H1 (cell line): ENCODE data around the gene DAZAP1. TPM values are rescaled to one million over a fixed set of nuclear protein-coding genes. Genes with fewer than 3 reads are reported as not detected.
"Not testable (repeated sequence)": the region's sequence is repeated elsewhere in the genome, so short reads cannot be mapped to it uniquely, and the experiment has no call there.

Source experiments
- CTCF ChIA-PET: fragments of 300-600 bp; sonication (Branson Sonifier 250); formaldehyde crosslinking; loops from one replicate; lab custom pipeline; 2021; ENCODE audit not compliant: partially characterized antibody; lab: Charles Lee
- POLR2A ChIA-PET: fragments of 300-600 bp; sonication (Branson Sonifier 250); formaldehyde crosslinking; loops from one replicate; lab custom pipeline; 2021; ENCODE audit warnings: inconsistent platforms; ENCODE audit not compliant: partially characterized antibody; lab: Charles Lee
- DNase-seq, 2 experiments: peaks; one replicate each; pipeline versions ENCODE4 v3.0.0 to v3.0.0-alpha.2; 2010 to 2022; ENCODE audit warnings: low spot score in 2 of 2, low read depth in 1 of 2, mixed read lengths in 1 of 2
- FAIRE-seq: peaks from 2 replicates; lab custom pipeline; 2011; peaks lifted over from hg19 to GRCh38; lab: Jason Lieb, UNC
- H2AFZ ChIP-seq: 2 replicates; pipeline ENCODE4 v1.8.1; 2012; ENCODE audit warnings: low read length, inconsistent platforms
- H2AK5ac ChIP-seq: 2 replicates; pipeline ENCODE4 v1.6.1; 2013; ENCODE audit warnings: low read depth, low read length
- H2BK120ac ChIP-seq: replicated peaks from 2 replicates; pipeline ENCODE3; 2013; ENCODE audit warnings: low read depth, low read length, inconsistent platforms
- H2BK12ac ChIP-seq: 2 replicates; pipeline ENCODE4 v1.6.1; 2013; ENCODE audit warnings: low read depth, low read length
- H2BK15ac ChIP-seq: 2 replicates; pipeline ENCODE4 v1.6.1; 2013; ENCODE audit warnings: low read length
- H2BK20ac ChIP-seq: 2 replicates; pipeline ENCODE4 v1.6.1; 2013; ENCODE audit warnings: low read length
- H2BK5ac ChIP-seq: 2 replicates; pipeline ENCODE4 v1.6.1; 2013; ENCODE audit warnings: low read depth, low read length
- H3K14ac ChIP-seq: 2 replicates; pipeline ENCODE4 v1.6.1; 2013; ENCODE audit warnings: inconsistent platforms; ENCODE audit not compliant: insufficient read length
- H3K18ac ChIP-seq: 2 replicates; pipeline ENCODE4 v1.6.1; 2013; ENCODE audit warnings: low read length; ENCODE audit errors: extremely low read depth
- H3K23ac ChIP-seq: 2 replicates; pipeline ENCODE4 v1.6.1; 2013; ENCODE audit warnings: inconsistent platforms; ENCODE audit not compliant: insufficient read length
- H3K23me2 ChIP-seq: 2 replicates; pipeline ENCODE4 v1.6.1; 2013; ENCODE audit warnings: low read depth, low read length
- H3K27ac ChIP-seq: 2 replicates; pipeline ENCODE4 v1.6.1; 2011; ENCODE audit warnings: low read depth, low read length, inconsistent platforms
- H3K27me3 ChIP-seq, 4 experiments: replicated peaks in 1 of 4; 1 replicate in 1 of 4; 2 replicates in 3 of 4; pipeline versions ENCODE4 v1.6.1 to v1.8.1; 2011 to 2013; ENCODE audit warnings: low read length in 3 of 4, mild to moderate bottlenecking in 3 of 4, inconsistent platforms in 2 of 4, mixed read lengths in 2 of 4, moderate library complexity in 1 of 4; ENCODE audit not compliant: control insufficient read depth in 3 of 4, insufficient read depth in 3 of 4; ENCODE audit errors: extremely low read depth in 1 of 4
- H3K36me3 ChIP-seq, 4 experiments: 2 replicates each; pipeline versions ENCODE4 v1.6.1 to v1.8.1; 2011 to 2013; ENCODE audit warnings: mild to moderate bottlenecking in 4 of 4, low read length in 3 of 4, moderate library complexity in 2 of 4, control low read depth in 1 of 4, inconsistent platforms in 1 of 4; ENCODE audit not compliant: insufficient read depth in 4 of 4, control insufficient read depth in 2 of 4
- H3K4ac ChIP-seq: replicated peaks from 2 replicates; pipeline ENCODE3; 2013; ENCODE audit warnings: low read length, low read depth, mixed read lengths, inconsistent platforms; ENCODE audit not compliant: insufficient read length
- H3K4me1 ChIP-seq, 4 experiments: replicated peaks in 1 of 4; 1 replicate in 1 of 4; 2 replicates in 3 of 4; pipeline versions ENCODE4 v1.6.1 to v1.8.1; 2011 to 2013; ENCODE audit warnings: low read length in 3 of 4, inconsistent platforms in 2 of 4, mixed read lengths in 1 of 4; ENCODE audit not compliant: insufficient read depth in 4 of 4, control insufficient read depth in 3 of 4
- H3K4me2 ChIP-seq, 2 experiments: 2 replicates each; pipeline versions ENCODE4 v1.6.1 to v1.8.1; 2011 to 2013; ENCODE audit warnings: low read depth in 2 of 2, low read length in 2 of 2, control low read depth in 1 of 2, inconsistent platforms in 1 of 2, mild to moderate bottlenecking in 1 of 2; ENCODE audit not compliant: insufficient read depth in 1 of 2
- H3K4me3 ChIP-seq, 4 experiments: fragments of 200-600, 300-600 bp in 1 of 4; sonication (generic), shearing (Covaris generic), sonication (Bioruptor Twin) in 1 of 4; 2 replicates each; pipeline versions ENCODE4 v1.5.1 to v1.8.1; 2011 to 2016; ENCODE audit warnings: low read length in 4 of 4, low read depth in 3 of 4, control low read depth in 2 of 4, inconsistent platforms in 2 of 4, mild to moderate bottlenecking in 2 of 4, mixed read lengths in 1 of 4, moderate library complexity in 1 of 4; ENCODE audit not compliant: insufficient read depth in 2 of 4; ENCODE audit errors: extremely low read depth in 1 of 4
- H3K56ac ChIP-seq: replicated peaks from 2 replicates; pipeline ENCODE3; 2013; ENCODE audit warnings: low read depth, mild to moderate bottlenecking, mixed read lengths, low read length, inconsistent platforms; ENCODE audit not compliant: insufficient read length
- H3K79me1 ChIP-seq: 2 replicates; pipeline ENCODE4 v1.6.1; 2013; ENCODE audit warnings: low read depth, low read length, control low read depth
- H3K79me2 ChIP-seq, 2 experiments: 2 replicates each; pipeline versions ENCODE4 v1.6.1 to v1.8.1; 2012 to 2013; ENCODE audit warnings: low read length in 2 of 2, mild to moderate bottlenecking in 2 of 2, inconsistent platforms in 1 of 2; ENCODE audit not compliant: insufficient read depth in 2 of 2, control insufficient read depth in 1 of 2
- H3K9ac ChIP-seq, 4 experiments: replicated peaks in 1 of 4; 1 replicate in 1 of 4; 2 replicates in 3 of 4; pipeline versions ENCODE4 v1.6.1 to v1.8.1; 2011 to 2013; ENCODE audit warnings: low read depth in 3 of 4, low read length in 3 of 4, control low read depth in 2 of 4, mild to moderate bottlenecking in 2 of 4, moderate library complexity in 2 of 4, inconsistent platforms in 1 of 4; ENCODE audit errors: extremely low read depth in 1 of 4
- H3K9me3 ChIP-seq, 2 experiments: 2 replicates each; pipeline versions ENCODE4 v1.6.1 to v1.8.1; 2012 to 2013; ENCODE audit warnings: mild to moderate bottlenecking in 2 of 2, moderate library complexity in 2 of 2, control low read depth in 1 of 2, inconsistent platforms in 1 of 2, low read depth in 1 of 2, low read length in 1 of 2, mixed read lengths in 1 of 2; ENCODE audit not compliant: insufficient read depth in 2 of 2
- H4K20me1 ChIP-seq, 2 experiments: replicated peaks in 1 of 2; 2 replicates each; pipeline versions ENCODE3 to v1.8.1; 2011 to 2013; ENCODE audit warnings: inconsistent platforms in 2 of 2, low read length in 2 of 2, mild to moderate bottlenecking in 1 of 2; ENCODE audit not compliant: insufficient read depth in 2 of 2, control insufficient read depth in 1 of 2
- H4K5ac ChIP-seq: 2 replicates; pipeline ENCODE4 v1.6.1; 2013; ENCODE audit warnings: low read length, low read depth, mixed read lengths, inconsistent platforms; ENCODE audit not compliant: insufficient read length
- H4K8ac ChIP-seq: 2 replicates; pipeline ENCODE4 v1.8.0; 2013; ENCODE audit warnings: mild to moderate bottlenecking, moderate library complexity, low read length, inconsistent platforms; ENCODE audit not compliant: insufficient read depth; ENCODE audit errors: extremely low read depth
- H4K91ac ChIP-seq: replicated peaks from 2 replicates; pipeline ENCODE3; 2013; ENCODE audit warnings: low read length, mixed read lengths, inconsistent platforms; ENCODE audit not compliant: insufficient read length
- WGBS, 2 experiments: shearing (Covaris generic) in 1 of 2; methylation state at CpG; one replicate each; pipeline versions ENCODE4 v1.1.6 to v1.1.7; 2013 to 2015; ENCODE audit warnings: low lambda C conversion rate in 2 of 2, mixed read lengths in 2 of 2, inconsistent platforms in 1 of 2, low coverage in 1 of 2, missing lambda C conversion rate in 1 of 2; ENCODE audit not compliant: insufficient replicate concordance in 2 of 2, insufficient coverage in 1 of 2, insufficient read length in 1 of 2; ENCODE audit errors: extremely low coverage in 1 of 2, missing lambda C conversion rate in 1 of 2; 5-methylcytosine and 5-hydroxymethylcytosine counted together
- polyA plus RNA-seq, 7 experiments: library from polyadenylated mRNA; depleted of rRNA in 3 of 7; stranded (reverse) in 5 of 7; unstranded in 2 of 7; fragments of >200 nt in 5 of 7; fragments of 200-250 nt in 2 of 7; gene quantifications; 1 replicate in 5 of 7; 2 replicates in 1 of 7; 4 replicates in 1 of 7; pipeline versions ENCODE4 v1.2.1 to v1.2.3, GENCODE V29; 2011 to 2013; ENCODE audit warnings: missing spikeins in 2 of 7, mixed read lengths in 2 of 7
- total RNA-seq: library from RNA; stranded (reverse); fragmentation: NEBNext Ultra II Directional; extraction: Animal tissue kit (Norgen Biotek cat#: 25700); gene quantifications from 2 replicates; pipeline ENCODE4 v1.2.1, GENCODE V29; 2021

DAZAP1 gene
- total and polyA plus RNA-seq, 2 of the 8 experiments (the other 6 are each of a cell fraction or from before 2014, with no cell fraction given), result 79.6 to 341 TPM

- H2BK15ac ChIP-seq, H3K56ac ChIP-seq, H3K27ac ChIP-seq, H3K18ac ChIP-seq, H2BK120ac ChIP-seq, H4K91ac ChIP-seq, FAIRE-seq, H2AK5ac ChIP-seq, H3K23ac ChIP-seq, H3K27me3 ChIP-seq, H2BK20ac ChIP-seq, H4K8ac ChIP-seq, H3K79me1 ChIP-seq, H2BK12ac ChIP-seq, H3K4ac ChIP-seq, H3K23me2 ChIP-seq, H3K4me1 ChIP-seq, H3K9me3 ChIP-seq, H3K14ac ChIP-seq, H4K5ac ChIP-seq, DNase-seq, H2AFZ ChIP-seq: not testable (repeated sequence)
- peak overlapping the region; percentile 63 to 97 (median 94) for H3K9ac ChIP-seq
- ChIA-PET POLR2A (interaction anchor here (0.8 to 7.6 kb wide), 23 partner anchors 9 to 213 kb away, joined by 3 to 109 read pairs (median 3); partner anchors contain the start of genes APC2, CIRBP, REEP6 and TCF3), CTCF (interaction anchor here (0.6 to 1.2 kb wide), 4 partner anchors 16 to 159 kb away, joined by 3 read pairs; no protein-coding TSS in a partner anchor)
- peaks cover 2 to 24% of the 10 kb centered on the region in 2 experiments; a peak in 3 of 4 replicates for H3K79me2 ChIP-seq
- peaks cover 26 to 44% (median 29%) of the 10 kb centered on the region in 4 experiments for H3K36me3 ChIP-seq
- H2BK5ac ChIP-seq, result peak overlapping the region; percentile 9; the same call in 1 of the 2 replicates
- H4K20me1 ChIP-seq, result peaks cover 23 to 29% of the 10 kb centered on the region in 2 experiments
- WGBS, 2 experiments, result 86% methylated on average over 57 of the region's 57 CpGs; no CpG with 5 or more reads in 1 of the 2 experiments
- peak overlapping the region; percentile 74 to 75 for H3K4me2 ChIP-seq
- peak overlapping the region; percentile 72 to 97 (median 90) for H3K4me3 ChIP-seq
Observed at GRCh38 chr19:1439525-1440417, 32.4 kb downstream of the DAZAP1 start.
